Measurements from ENCODE around the gene PUS1. TPM values are rescaled to one million over a fixed set of nuclear protein-coding genes. Genes with fewer than 3 reads are reported as not detected.
"Not testable (repeated sequence)": the region's sequence is repeated elsewhere in the genome, so short reads cannot be mapped to it uniquely, and the experiment has no call there.

Gene PUS1
- total RNA-seq, 1 donor from 2014 or later: 18.8 TPM

- Mint-ChIP-seq H3K4me1 (ENCODE audit: unreplicated experiment) (peaks cover 16% of the 10 kb centered on the region), H3K4me3 (ENCODE audit: unreplicated experiment) (peak within 1 kb of the TSS; percentile 87), H3K27ac (ENCODE audit: unreplicated experiment) (peak within 1 kb of the TSS; percentile 81), H3K9me3 (ENCODE audit: unreplicated experiment) (no peaks in the 10 kb centered on the region), H3K36me3 (ENCODE audit: unreplicated experiment) (peaks cover 4% of the 10 kb centered on the region), H3K27me3 (ENCODE audit: unreplicated experiment) (no peaks in the 10 kb centered on the region)
- TF ChIP-seq CTCF (IDR thresholded peaks at IDR 0.05): peak; percentile 57
- peak; percentile 97 for DNase-seq (ENCODE audit: extremely low spot score, unreplicated experiment)
These were observed 20.5 kb downstream of the PUS1 start, which contains the start of gene EP400 for GRCh38 chr12:131949431-131950181. EP400 (plus strand) TSS chr12:131949942; CDS start chr12:131960620, 10,678 bp downstream.

- peak overlapping the region; percentile 87 for H3K4me3 Mint-ChIP-seq (ENCODE audit: unreplicated experiment)
- no peaks in the 10 kb centered on the region for H3K27me3 Mint-ChIP-seq (ENCODE audit: unreplicated experiment)
- no peaks in the 10 kb centered on the region for H3K9me3 Mint-ChIP-seq (ENCODE audit: unreplicated experiment)
- H3K4me1 Mint-ChIP-seq (ENCODE audit: unreplicated experiment): peaks cover 16% of the 10 kb centered on the region
- DNase-seq (ENCODE audit: extremely low spot score, unreplicated experiment): peak; percentile 85
- no peak for TF ChIP-seq CTCF (IDR thresholded peaks at IDR 0.05)
- no peaks in the 10 kb centered on the region for H3K36me3 Mint-ChIP-seq (ENCODE audit: unreplicated experiment)
- H3K27ac Mint-ChIP-seq (ENCODE audit: unreplicated experiment): peak overlapping the region; percentile 76
These were observed 21.3 kb downstream of the PUS1 start for GRCh38 chr12:131950182-131950913.

- H3K27me3 Mint-ChIP-seq (ENCODE audit: unreplicated experiment); DNase-seq (ENCODE audit: extremely low spot score, unreplicated experiment); H3K9me3 Mint-ChIP-seq (ENCODE audit: unreplicated experiment); H3K36me3 Mint-ChIP-seq (ENCODE audit: unreplicated experiment); H3K4me3 Mint-ChIP-seq (ENCODE audit: unreplicated experiment); H3K27ac Mint-ChIP-seq (ENCODE audit: unreplicated experiment): not testable (repeated sequence)
- peaks cover 29% of the 10 kb centered on the region for H3K4me1 Mint-ChIP-seq (ENCODE audit: unreplicated experiment)
These were observed 24.7 kb downstream of the PUS1 start for GRCh38 chr12:131953810-131954209.

GRCh38 chr12:131954460-131954859 is 25.4 kb downstream of the PUS1 start:
- H3K9me3 Mint-ChIP-seq (ENCODE audit: unreplicated experiment); H3K27me3 Mint-ChIP-seq (ENCODE audit: unreplicated experiment); H3K27ac Mint-ChIP-seq (ENCODE audit: unreplicated experiment); H3K36me3 Mint-ChIP-seq (ENCODE audit: unreplicated experiment); H3K4me3 Mint-ChIP-seq (ENCODE audit: unreplicated experiment); DNase-seq (ENCODE audit: extremely low spot score, unreplicated experiment): not testable (repeated sequence)
- H3K4me1 Mint-ChIP-seq (ENCODE audit: unreplicated experiment): peaks cover 33% of the 10 kb centered on the region

GRCh38 chr12:131959116-131959515 is 30.0 kb downstream of the PUS1 start:
- Mint-ChIP-seq H3K27ac (ENCODE audit: unreplicated experiment) (no peak overlapping the region), H3K27me3 (ENCODE audit: unreplicated experiment) (no peaks in the 10 kb centered on the region), H3K9me3 (ENCODE audit: unreplicated experiment) (no peaks in the 10 kb centered on the region), H3K4me3 (ENCODE audit: unreplicated experiment) (no peak overlapping the region), H3K36me3 (ENCODE audit: unreplicated experiment) (peaks cover 15% of the 10 kb centered on the region), H3K4me1 (ENCODE audit: unreplicated experiment) (peaks cover 32% of the 10 kb centered on the region)
- peak; percentile 42 for DNase-seq (ENCODE audit: extremely low spot score, unreplicated experiment)
- TF ChIP-seq CTCF (IDR thresholded peaks at IDR 0.05): no peak
